ENCODE results near the gene SLC13A1.

Gene SLC13A1

DNA sequence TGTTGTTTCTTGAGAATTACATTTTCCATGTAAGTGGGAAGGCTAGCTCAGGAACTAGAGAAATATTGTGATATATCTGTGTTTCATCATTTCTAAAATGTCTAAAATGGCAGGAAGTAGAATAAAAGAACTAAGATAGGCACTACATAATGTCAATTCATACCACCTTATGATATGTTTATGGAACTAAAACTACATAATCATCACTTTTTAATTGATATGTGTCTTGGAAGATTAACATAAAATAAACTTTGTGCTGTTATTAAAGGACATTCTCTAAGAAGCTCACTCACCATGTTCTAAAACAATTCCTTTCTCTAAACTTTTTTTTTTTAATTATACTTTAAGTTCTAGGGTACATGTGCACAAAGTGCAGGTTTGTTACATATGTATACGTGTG lies 120.7 kb downstream of the SLC13A1 start:
- Histone ChIP-seq H2BK15ac (ENCODE audit: low read length) (no peak overlapping the region), H2AFZ (ENCODE audit: low read length) (no peak overlapping the region), H3K4me3 (ENCODE audit: low read length in 2 of 2) (no peak overlapping the region), H3K4me1 (ENCODE audit: control insufficient read depth in 2 of 2, insufficient read depth in 1 of 2, low read depth in 1 of 2, low read length in 2 of 2) (no peaks in the 10 kb centered on the region), H3K4me2 (ENCODE audit: insufficient read depth, low read length, poor library complexity, severe bottlenecking) (no peak overlapping the region), H3K9me3 (replicated peaks in 1 of 2; ENCODE audit: control insufficient read depth in 2 of 2, insufficient read depth in 1 of 2, low read depth in 1 of 2, low read length in 2 of 2) (no peaks in the 10 kb centered on the region), H2BK12ac (ENCODE audit: low read length) (no peak overlapping the region), H2BK5ac (ENCODE audit: low read length) (no peak overlapping the region), H3K4ac (ENCODE audit: low read length) (no peak overlapping the region), H3K23ac (ENCODE audit: low read depth, low read length, poor library complexity) (no peak overlapping the region), H3K36me3 (replicated peaks in 1 of 2; ENCODE audit: control insufficient read depth in 2 of 2, insufficient read depth in 2 of 2, low read length in 2 of 2) (no peaks in the 10 kb centered on the region), H2BK120ac (ENCODE audit: low read depth, low read length) (no peak overlapping the region), H3K9ac (ENCODE audit: low read depth, low read length, poor library complexity) (no peak overlapping the region), H3K14ac (ENCODE audit: low read length) (no peak overlapping the region), H4K91ac (ENCODE audit: low read depth, low read length, poor library complexity) (no peak overlapping the region), H2AK5ac (ENCODE audit: low read depth, low read length) (no peak overlapping the region), H3K27me3 (ENCODE audit: control insufficient read depth in 3 of 3, insufficient read depth in 3 of 3, low read depth in 1 of 3, low read length in 3 of 3) (no peaks in the 10 kb centered on the region), H3K27ac (replicated peaks; ENCODE audit: low read length) (no peak overlapping the region), H3K18ac (ENCODE audit: low read length) (no peak overlapping the region), H4K8ac (ENCODE audit: low read depth, low read length) (no peak overlapping the region), H3K79me1 (ENCODE audit: low read depth, low read length) (no peaks in the 10 kb centered on the region)
- DNase-seq (ENCODE audit: low spot score) = no peak
- no CpG with 5 or more reads among the region's 1 CpG for WGBS, 2 donors (ENCODE audit: extremely low coverage in 2 of 2, insufficient read length in 2 of 2, insufficient replicate concordance in 1 of 2)

DNA sequence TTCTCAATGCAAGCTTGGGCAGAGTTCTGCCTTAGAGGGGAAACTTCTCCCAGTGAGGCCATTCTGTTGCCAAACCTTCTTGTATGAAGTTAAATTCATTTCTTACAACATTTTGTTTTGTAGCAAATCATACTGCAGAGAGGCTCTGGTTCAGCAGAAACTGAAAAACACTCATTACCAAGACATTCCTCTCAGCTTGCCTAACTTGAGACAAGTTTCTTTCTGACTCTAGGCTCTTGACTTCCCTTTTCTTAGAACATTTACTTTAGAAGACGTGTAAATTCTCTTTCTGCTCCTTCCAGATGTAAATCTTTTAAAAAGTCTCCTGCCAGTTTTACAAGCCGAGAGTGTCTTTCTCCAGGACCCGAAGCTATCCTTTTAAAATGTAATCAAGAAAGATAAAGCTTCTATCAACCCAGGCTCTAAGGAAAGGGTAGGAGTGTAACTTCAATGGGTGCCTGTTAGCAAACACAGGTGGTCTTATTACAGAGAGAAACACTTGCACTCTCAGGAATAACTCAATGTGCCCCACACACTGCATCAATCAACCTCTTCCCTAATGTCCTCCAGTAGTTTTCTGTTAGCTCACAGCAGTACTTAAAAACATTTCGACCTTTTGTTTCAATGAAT lies 123.8 kb downstream of the SLC13A1 start:
- Histone ChIP-seq H3K9me3 (replicated peaks in 1 of 2; ENCODE audit: control insufficient read depth in 2 of 2, insufficient read depth in 1 of 2, low read depth in 1 of 2, low read length in 2 of 2) (no peaks in the 10 kb centered on the region), H2BK5ac (ENCODE audit: low read length) (no peak overlapping the region), H3K23ac (ENCODE audit: low read depth, low read length, poor library complexity) (no peak overlapping the region), H2BK15ac (ENCODE audit: low read length) (no peak overlapping the region), H3K4me3 (ENCODE audit: low read length in 2 of 2) (no peak overlapping the region), H3K27ac (replicated peaks; ENCODE audit: low read length) (no peak overlapping the region), H3K79me1 (ENCODE audit: low read depth, low read length) (no peaks in the 10 kb centered on the region), H2BK120ac (ENCODE audit: low read depth, low read length) (no peak overlapping the region), H3K9ac (ENCODE audit: low read depth, low read length, poor library complexity) (no peak overlapping the region), H3K36me3 (replicated peaks in 1 of 2; ENCODE audit: control insufficient read depth in 2 of 2, insufficient read depth in 2 of 2, low read length in 2 of 2) (no peaks in the 10 kb centered on the region), H4K91ac (ENCODE audit: low read depth, low read length, poor library complexity) (no peak overlapping the region), H2AFZ (ENCODE audit: low read length) (no peak overlapping the region), H3K27me3 (ENCODE audit: control insufficient read depth in 3 of 3, insufficient read depth in 3 of 3, low read depth in 1 of 3, low read length in 3 of 3) (no peaks in the 10 kb centered on the region), H3K4ac (ENCODE audit: low read length) (no peak overlapping the region), H2BK12ac (ENCODE audit: low read length) (no peak overlapping the region), H3K4me1 (ENCODE audit: control insufficient read depth in 2 of 2, insufficient read depth in 1 of 2, low read depth in 1 of 2, low read length in 2 of 2) (no peaks in the 10 kb centered on the region), H3K4me2 (ENCODE audit: insufficient read depth, low read length, poor library complexity, severe bottlenecking) (no peak overlapping the region), H4K8ac (ENCODE audit: low read depth, low read length) (no peak overlapping the region), H3K18ac (ENCODE audit: low read length) (no peak overlapping the region), H3K14ac (ENCODE audit: low read length) (no peak overlapping the region), H2AK5ac (ENCODE audit: low read depth, low read length) (no peak overlapping the region)
- no peak for DNase-seq (ENCODE audit: low spot score)
- WGBS, 2 donors (ENCODE audit: extremely low coverage in 2 of 2, insufficient read length in 2 of 2, insufficient replicate concordance in 1 of 2) = no CpG with 5 or more reads among the region's 4 CpGs

DNA sequence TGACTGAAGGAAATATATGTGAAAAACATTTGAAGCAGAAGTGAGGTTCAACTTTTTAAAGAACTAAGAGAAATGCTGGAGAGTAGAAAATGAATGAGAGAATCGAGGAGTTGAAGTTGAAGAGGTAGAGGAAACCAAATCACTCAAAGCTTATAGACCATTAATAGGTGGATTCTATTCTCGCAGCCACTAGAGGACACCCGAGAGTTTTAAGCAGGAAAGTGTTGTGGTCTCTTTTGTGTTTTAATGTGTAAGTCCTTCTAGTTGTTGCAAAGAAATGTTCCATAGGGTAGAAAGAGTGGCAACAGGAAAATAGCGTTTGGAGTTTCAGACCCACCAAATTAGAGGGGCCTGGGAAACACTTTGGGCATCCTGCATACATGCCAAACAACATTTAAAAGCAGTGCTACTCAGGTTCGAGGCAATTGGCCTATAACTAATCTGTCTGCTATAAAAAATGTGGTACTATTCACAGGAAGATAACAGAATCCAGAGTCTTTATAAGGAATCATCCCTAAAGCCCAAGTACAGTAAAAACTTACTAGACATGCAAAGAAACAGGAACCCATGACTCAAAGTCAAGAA lies 129.0 kb downstream of the SLC13A1 start:
- no peak overlapping the region for H2BK15ac ChIP-seq (ENCODE audit: low read length)
- no peak overlapping the region for H2AK5ac ChIP-seq (ENCODE audit: low read depth, low read length)
- no peak overlapping the region for H3K4me2 ChIP-seq (ENCODE audit: insufficient read depth, low read length, poor library complexity, severe bottlenecking)
- no peaks in the 10 kb centered on the region for H3K79me1 ChIP-seq (ENCODE audit: low read depth, low read length)
- no peak overlapping the region for H2BK5ac ChIP-seq (ENCODE audit: low read length)
- no peaks in the 10 kb centered on the region for H3K36me3 ChIP-seq (replicated peaks in 1 of 2; ENCODE audit: control insufficient read depth in 2 of 2, insufficient read depth in 2 of 2, low read length in 2 of 2)
- no peak overlapping the region for H3K14ac ChIP-seq (ENCODE audit: low read length)
- H2AFZ ChIP-seq (ENCODE audit: low read length) = no peak overlapping the region
- DNase-seq (ENCODE audit: low spot score) = no peak
- H3K18ac ChIP-seq (ENCODE audit: low read length) = no peak overlapping the region
- no peak overlapping the region for H3K27ac ChIP-seq (replicated peaks; ENCODE audit: low read length)
- H2BK12ac ChIP-seq (ENCODE audit: low read length) = no peak overlapping the region
- H4K91ac ChIP-seq (ENCODE audit: low read depth, low read length, poor library complexity) = no peak overlapping the region
- no peak overlapping the region for H3K4ac ChIP-seq (ENCODE audit: low read length)
- no peak overlapping the region for H4K8ac ChIP-seq (ENCODE audit: low read depth, low read length)
- peaks cover 0 to 2% of the 10 kb centered on the region in 2 donors for H3K4me1 ChIP-seq (ENCODE audit: control insufficient read depth in 2 of 2, insufficient read depth in 1 of 2, low read depth in 1 of 2, low read length in 2 of 2)
- H2BK120ac ChIP-seq (ENCODE audit: low read depth, low read length) = no peak overlapping the region
- H3K9ac ChIP-seq (ENCODE audit: low read depth, low read length, poor library complexity) = no peak overlapping the region
- H3K27me3 ChIP-seq (ENCODE audit: control insufficient read depth in 3 of 3, insufficient read depth in 3 of 3, low read depth in 1 of 3, low read length in 3 of 3) = no peaks in the 10 kb centered on the region
- H3K4me3 ChIP-seq (ENCODE audit: low read length in 2 of 2) = no peak overlapping the region
- H3K23ac ChIP-seq (ENCODE audit: low read depth, low read length, poor library complexity) = no peak overlapping the region
- H3K9me3 ChIP-seq (replicated peaks in 1 of 2; ENCODE audit: control insufficient read depth in 2 of 2, insufficient read depth in 1 of 2, low read depth in 1 of 2, low read length in 2 of 2) = peaks cover 0 to 6% of the 10 kb centered on the region in 2 donors
- WGBS, 2 donors (ENCODE audit: extremely low coverage in 2 of 2, insufficient read length in 2 of 2, insufficient replicate concordance in 1 of 2) = 100% methylated on average over 1 of the region's 5 CpGs; no CpG with 5 or more reads in 1 of the 2 donors

- no CpG with 5 or more reads among the region's 3 CpGs for WGBS, 2 donors (ENCODE audit: extremely low coverage in 2 of 2, insufficient read length in 2 of 2, insufficient replicate concordance in 1 of 2)
- Histone ChIP-seq H3K4me2 (ENCODE audit: insufficient read depth, low read length, poor library complexity, severe bottlenecking) (no peak overlapping the region), H3K79me1 (ENCODE audit: low read depth, low read length) (no peaks in the 10 kb centered on the region), H3K4me1 (ENCODE audit: control insufficient read depth in 2 of 2, insufficient read depth in 1 of 2, low read depth in 1 of 2, low read length in 2 of 2) (peaks cover 0 to 2% of the 10 kb centered on the region in 2 donors), H3K9ac (ENCODE audit: low read depth, low read length, poor library complexity) (no peak overlapping the region), H3K23ac (ENCODE audit: low read depth, low read length, poor library complexity) (peak overlapping the region; percentile 46), H2AFZ (ENCODE audit: low read length) (no peak overlapping the region), H2BK5ac (ENCODE audit: low read length) (no peak overlapping the region), H3K4me3 (ENCODE audit: low read length in 2 of 2) (no peak overlapping the region), H3K9me3 (replicated peaks in 1 of 2; ENCODE audit: control insufficient read depth in 2 of 2, insufficient read depth in 1 of 2, low read depth in 1 of 2, low read length in 2 of 2) (peaks cover 0 to 6% of the 10 kb centered on the region in 2 donors), H4K91ac (ENCODE audit: low read depth, low read length, poor library complexity) (no peak overlapping the region), H2AK5ac (ENCODE audit: low read depth, low read length) (no peak overlapping the region), H3K27ac (replicated peaks; ENCODE audit: low read length) (no peak overlapping the region), H2BK120ac (ENCODE audit: low read depth, low read length) (no peak overlapping the region), H3K18ac (ENCODE audit: low read length) (peak overlapping the region; percentile 5), H3K36me3 (replicated peaks in 1 of 2; ENCODE audit: control insufficient read depth in 2 of 2, insufficient read depth in 2 of 2, low read length in 2 of 2) (no peaks in the 10 kb centered on the region), H3K27me3 (ENCODE audit: control insufficient read depth in 3 of 3, insufficient read depth in 3 of 3, low read depth in 1 of 3, low read length in 3 of 3) (no peaks in the 10 kb centered on the region), H2BK15ac (ENCODE audit: low read length) (no peak overlapping the region), H2BK12ac (ENCODE audit: low read length) (no peak overlapping the region), H3K14ac (ENCODE audit: low read length) (peak overlapping the region; percentile 91), H3K4ac (ENCODE audit: low read length) (no peak overlapping the region), H4K8ac (ENCODE audit: low read depth, low read length) (peak overlapping the region; percentile 23)
- DNase-seq (ENCODE audit: low spot score) = no peak
Observed at GRCh38 chr7:123067814-123068213, 132.0 kb downstream of the SLC13A1 start.

Measured in neuronal stem cell (in vitro differentiated cells).